ENCODE data around the gene SLFN5.
A peak's percentile ranks its signal among the peaks of the same experiment; 100 is the strongest.
"Not testable (repeated sequence)": the region's sequence is repeated elsewhere in the genome, so short reads cannot be mapped to it uniquely, and the experiment has no call there.

The SLFN5 gene

GRCh38 chr17:35294756-35295155 lies 51.9 kb downstream of the SLFN5 start:
- DNase-seq = no peak

- no peak for DNase-seq
These were observed 52.8 kb downstream of the SLFN5 start for GRCh38 chr17:35295686-35296085.

- DNase-seq = no peak
These were observed 54.8 kb downstream of the SLFN5 start for GRCh38 chr17:35297666-35298065.

- DNase-seq = no peak
These were observed 55.8 kb downstream of the SLFN5 start for GRCh38 chr17:35298639-35299038.

- no peak for DNase-seq
These were observed 56.3 kb downstream of the SLFN5 start for GRCh38 chr17:35299135-35299534.

- DNase-seq = not testable (repeated sequence)
These were observed 66.5 kb downstream of the SLFN5 start for GRCh38 chr17:35309345-35309744.

- no peak for DNase-seq
These were observed 69.5 kb downstream of the SLFN5 start for GRCh38 chr17:35312346-35312745.

- DNase-seq = peak; percentile 27 to 48
These were observed 70.2 kb downstream of the SLFN5 start for GRCh38 chr17:35312790-35313711.

GRCh38 chr17:35313875-35314409 lies 71.1 kb downstream of the SLFN5 start:
- no peak for DNase-seq

- DNase-seq = no peak
These were observed 71.7 kb downstream of the SLFN5 start for GRCh38 chr17:35314415-35315216.

GRCh38 chr17:35315283-35315682 lies 72.4 kb downstream of the SLFN5 start:
- DNase-seq = no peak

GRCh38 chr17:35315971-35316370 lies 73.1 kb downstream of the SLFN5 start:
- DNase-seq = no peak

GRCh38 chr17:35322749-35323148 lies 79.9 kb downstream of the SLFN5 start:
- no peak for DNase-seq
